Measurements from ENCODE around the gene PHLPP2.

PHLPP2 gene

GRCh38 chr16:71724320-71724751 is at the start of gene PHLPP2:
TSS of gene PHLPP2 (minus strand) at chr16:71724701. CDS start at chr16:71714795, 9,906 bp downstream.
- no peak for DNase-seq

- DNase-seq, result no peak
These were observed 47.1 kb upstream of the PHLPP2 start for GRCh38 chr16:71771571-71771970.

- no peak for DNase-seq
These were observed 44.7 kb upstream of the PHLPP2 start for GRCh38 chr16:71769222-71769621.

- no peak for DNase-seq
These were observed 42.8 kb upstream of the PHLPP2 start for GRCh38 chr16:71767060-71767900.

- no peak for DNase-seq
These were observed 37.7 kb upstream of the PHLPP2 start for GRCh38 chr16:71762186-71762585.

GRCh38 chr16:71761097-71761496 is 36.6 kb upstream of the PHLPP2 start:
- DNase-seq, result no peak

GRCh38 chr16:71758293-71758760 is 33.8 kb upstream of the PHLPP2 start:
- no peak for DNase-seq

- DNase-seq, result no peak
These were observed 30.2 kb upstream of the PHLPP2 start for GRCh38 chr16:71754652-71755051.

- no peak for DNase-seq
These were observed 29.6 kb upstream of the PHLPP2 start for GRCh38 chr16:71754108-71754507.

GRCh38 chr16:71748226-71748625 is 23.7 kb upstream of the PHLPP2 start:
- no peak for DNase-seq

- peak; percentile 10 to 26 for DNase-seq
These were observed 22.0 kb upstream of the PHLPP2 start for GRCh38 chr16:71746442-71747046.

GRCh38 chr16:71738855-71739254 is 14.4 kb upstream of the PHLPP2 start:
- no peak for DNase-seq

- no peak for DNase-seq
These were observed 13.0 kb upstream of the PHLPP2 start for GRCh38 chr16:71737501-71737900.

- no peak for DNase-seq
These were observed 10.0 kb upstream of the PHLPP2 start for GRCh38 chr16:71734511-71734910.

GRCh38 chr16:71732587-71732986 is 8.1 kb upstream of the PHLPP2 start:
- no peak for DNase-seq

GRCh38 chr16:71727551-71728324 is 3.2 kb upstream of the PHLPP2 start:
- DNase-seq, result no peak

GRCh38 chr16:71726476-71727315 is 2.2 kb upstream of the PHLPP2 start:
- DNase-seq, result no peak

- DNase-seq, result peak; percentile 73 to 77
These were observed 773 bp downstream of the PHLPP2 start for GRCh38 chr16:71723537-71724319.

- DNase-seq, result peak; percentile 39 to 53
These were observed 1.5 kb downstream of the PHLPP2 start for GRCh38 chr16:71722801-71723536.

GRCh38 chr16:71721066-71721740 is 3.3 kb downstream of the PHLPP2 start:
- DNase-seq, result no peak

Measured in activated CD4-positive, alpha-beta T cell treated with anti-CD3 and anti-CD28 coated beads for 4 hours (primary cell).